GM21390 (cell line): Measurements from ENCODE around the gene MIB1.

Experiments
- ATAC-seq: cut with Tn5 transposase; IDR thresholded peaks from one replicate; pipeline ENCODE4 v1.9.1; 2021; ENCODE audit not compliant: unreplicated experiment

Gene MIB1

DNA sequence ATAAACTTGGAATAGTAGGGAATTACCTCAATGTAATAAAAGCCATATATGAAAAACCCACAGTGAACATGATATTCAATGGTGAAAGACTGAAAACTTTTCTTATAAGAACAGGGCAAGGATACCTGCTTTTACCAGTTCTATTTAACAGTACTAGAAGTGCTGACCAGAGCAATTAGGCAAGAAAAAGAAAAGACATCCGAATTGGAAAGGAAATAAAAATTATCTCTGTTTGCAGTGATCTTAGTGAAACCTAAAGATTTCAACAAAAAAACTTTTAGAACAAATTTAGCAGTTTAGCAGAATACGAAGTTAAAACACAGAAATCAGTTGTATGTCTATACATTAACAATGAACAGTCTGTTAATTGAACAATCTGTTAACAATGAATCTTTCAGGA lies 69.1 kb downstream of the MIB1 start:
- ATAC-seq, result no peak

GRCh38 chr18:21815101-21815500 lies 74.5 kb downstream of the MIB1 start:
- ATAC-seq, result no peak

DNA sequence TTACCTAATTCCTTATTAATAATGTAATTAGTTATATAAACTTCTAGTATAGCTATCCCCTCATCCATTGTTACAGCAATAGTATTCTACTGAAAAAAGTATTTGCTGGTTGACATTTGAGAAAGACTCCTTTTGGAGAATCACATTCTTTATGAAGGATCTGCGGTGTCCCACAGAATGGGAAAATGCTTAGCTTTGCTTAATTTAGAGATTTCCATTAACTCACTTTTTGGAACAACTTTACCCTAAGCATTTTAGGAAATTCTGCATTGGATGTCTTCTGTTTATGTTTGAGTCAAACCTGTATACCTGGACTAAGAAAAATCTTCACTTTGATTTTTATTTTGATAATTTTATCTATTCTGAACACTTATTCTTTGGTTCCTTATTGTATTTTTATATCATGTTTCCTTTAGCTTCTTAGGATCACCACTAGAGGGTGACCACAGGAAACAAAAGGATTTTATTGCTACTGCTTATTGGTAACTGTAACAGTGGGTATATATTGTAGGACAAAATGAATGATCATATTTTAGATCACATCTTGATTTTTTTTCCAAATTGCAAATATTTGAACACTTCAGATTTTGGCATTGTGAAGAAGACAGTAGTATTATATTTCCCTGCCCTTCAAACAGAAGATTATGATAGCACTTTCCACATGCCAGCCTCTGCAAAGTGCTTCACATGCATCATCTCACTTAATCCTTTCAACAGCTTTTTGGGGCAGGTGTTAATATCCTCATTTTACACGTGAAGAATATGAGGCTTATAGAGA lies 79.6 kb downstream of the MIB1 start:
- ATAC-seq, result no peak

DNA sequence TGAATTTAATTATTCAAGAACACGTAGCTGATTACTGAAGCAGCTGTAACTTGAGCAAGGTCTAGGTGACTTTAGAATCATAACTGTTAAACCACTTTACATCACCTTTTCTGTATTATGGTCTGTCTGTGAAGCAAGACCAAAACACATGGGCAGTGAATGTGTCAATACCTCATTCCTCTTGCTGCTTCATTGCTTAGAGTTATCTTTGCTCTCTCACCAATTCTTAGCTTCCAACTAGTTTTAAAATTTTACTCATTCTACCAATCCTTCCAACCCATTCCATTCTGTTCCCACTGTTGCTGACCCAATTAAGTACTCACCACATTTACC lies 80.2 kb downstream of the MIB1 start:
- ATAC-seq, result no peak

- no peak for ATAC-seq
Observed at GRCh38 chr18:21823848-21824247, 83.3 kb downstream of the MIB1 start.

DNA sequence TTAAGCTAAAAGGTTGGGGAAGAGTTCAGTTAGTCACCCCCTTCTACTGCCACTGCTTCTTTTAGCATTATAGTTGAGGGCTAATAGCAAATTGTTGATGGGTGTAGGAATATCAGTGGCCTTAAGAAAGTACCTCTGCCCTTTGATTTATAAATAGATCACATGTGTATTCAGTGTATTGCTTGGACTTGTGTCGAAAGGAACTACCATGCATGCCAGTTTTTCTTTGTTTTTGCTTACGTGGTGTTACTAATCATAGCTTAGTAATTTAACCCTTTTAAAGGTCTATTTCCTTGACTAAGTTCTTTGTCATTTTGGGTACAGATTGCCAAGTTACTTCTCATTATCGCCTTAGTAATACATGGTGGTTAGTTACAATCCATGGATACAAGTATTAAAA lies 85.6 kb downstream of the MIB1 start:
- no peak for ATAC-seq

- no peak for ATAC-seq
Observed at GRCh38 chr18:21826641-21827302, 86.2 kb downstream of the MIB1 start.

DNA sequence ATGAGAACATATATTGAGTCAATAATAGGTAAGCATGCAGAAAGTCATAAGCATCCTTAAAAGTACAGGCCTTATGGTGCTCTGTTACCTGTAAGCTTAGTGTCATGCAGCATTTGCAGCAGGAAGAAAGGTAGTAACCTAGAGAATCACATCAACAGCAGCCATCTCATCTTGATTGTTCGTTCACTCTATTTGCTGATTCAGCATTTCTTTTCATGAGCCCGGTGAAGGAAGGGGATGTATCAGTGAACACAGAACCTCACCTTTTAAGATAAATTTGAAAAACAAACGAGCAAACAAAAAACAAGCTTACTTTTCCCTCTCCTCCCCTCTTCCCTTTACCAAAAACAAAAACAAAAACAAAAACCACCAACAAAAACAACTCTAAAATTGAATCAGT lies 89.9 kb downstream of the MIB1 start:
- no peak for ATAC-seq

- ATAC-seq, result no peak
Observed at GRCh38 chr18:21831413-21831831, 90.8 kb downstream of the MIB1 start.

GRCh38 chr18:21833604-21834298 lies 93.2 kb downstream of the MIB1 start:
- no peak for ATAC-seq

- ATAC-seq, result no peak
Observed at GRCh38 chr18:21834299-21834660, 93.7 kb downstream of the MIB1 start.

DNA sequence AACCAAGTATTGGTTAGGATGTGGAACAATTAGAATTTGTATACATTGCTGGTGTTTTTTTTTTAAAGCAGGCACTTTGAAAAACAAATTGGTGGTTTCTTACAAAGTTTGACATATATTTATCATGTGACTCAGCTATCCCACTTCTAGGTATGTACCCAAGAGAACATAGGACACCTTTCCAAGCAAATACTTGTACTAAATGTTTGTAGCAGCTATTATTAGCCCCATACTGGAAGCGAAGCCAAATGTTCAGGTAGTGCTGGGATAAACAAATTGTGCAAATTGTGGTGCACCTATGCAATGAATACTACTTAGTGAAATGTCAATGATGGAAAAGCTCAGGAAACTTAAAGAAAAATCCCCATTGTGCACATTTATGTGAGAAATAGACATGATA lies 101.0 kb downstream of the MIB1 start:
- ATAC-seq, result no peak

GRCh38 chr18:21843341-21843740 lies 102.7 kb downstream of the MIB1 start:
- ATAC-seq, result no peak

DNA sequence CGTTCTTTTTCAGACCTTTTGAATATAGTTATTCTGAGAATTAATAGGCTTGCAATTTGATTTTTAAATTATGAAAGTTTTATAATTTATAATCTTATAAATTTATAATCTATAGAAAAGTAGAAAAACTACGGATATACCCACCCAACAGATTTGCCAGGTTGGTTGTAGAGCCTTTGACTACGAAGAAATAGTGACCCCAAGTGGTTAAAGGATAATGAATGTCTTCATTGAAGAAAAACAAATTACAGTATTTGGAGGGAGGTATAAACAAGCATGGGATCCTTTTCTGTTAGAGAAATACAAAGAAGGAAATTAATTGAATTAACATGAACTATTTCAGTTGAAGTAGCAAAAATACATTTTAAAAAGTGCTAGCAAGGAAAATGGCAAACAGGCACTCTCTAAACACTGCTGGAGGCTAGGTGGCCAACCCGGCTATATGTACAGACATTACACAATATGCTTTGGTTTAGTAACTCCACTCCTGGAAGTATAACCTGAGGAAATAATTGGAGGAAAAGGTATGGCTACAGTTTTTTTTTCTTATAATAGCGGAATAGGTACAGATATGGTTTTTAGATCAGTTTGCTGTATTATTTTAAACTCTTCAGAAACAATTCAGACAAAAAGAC lies 110.9 kb downstream of the MIB1 start:
- no peak for ATAC-seq

DNA sequence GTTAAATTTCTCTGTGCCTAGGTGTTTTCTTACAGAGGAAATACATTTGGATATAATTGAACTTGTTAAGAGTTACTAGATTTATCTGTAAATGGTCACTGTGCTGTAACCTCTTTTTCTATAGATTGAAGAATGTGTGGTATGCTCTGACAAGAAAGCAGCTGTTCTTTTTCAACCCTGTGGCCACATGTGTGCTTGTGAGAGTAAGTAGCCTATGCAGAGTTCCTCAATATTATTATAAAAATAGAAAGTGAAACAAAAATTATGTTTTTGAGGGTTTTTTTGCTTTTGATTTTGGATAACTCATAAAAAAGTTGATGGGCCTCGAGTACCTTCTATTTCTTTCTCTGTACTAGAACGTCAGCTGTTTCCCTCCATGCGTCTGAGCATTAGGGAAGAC lies 112.4 kb downstream of the MIB1 start:
- peak; percentile 94 for ATAC-seq

- ATAC-seq, result no peak
Observed at GRCh38 chr18:21853775-21854552, 113.4 kb downstream of the MIB1 start.

DNA sequence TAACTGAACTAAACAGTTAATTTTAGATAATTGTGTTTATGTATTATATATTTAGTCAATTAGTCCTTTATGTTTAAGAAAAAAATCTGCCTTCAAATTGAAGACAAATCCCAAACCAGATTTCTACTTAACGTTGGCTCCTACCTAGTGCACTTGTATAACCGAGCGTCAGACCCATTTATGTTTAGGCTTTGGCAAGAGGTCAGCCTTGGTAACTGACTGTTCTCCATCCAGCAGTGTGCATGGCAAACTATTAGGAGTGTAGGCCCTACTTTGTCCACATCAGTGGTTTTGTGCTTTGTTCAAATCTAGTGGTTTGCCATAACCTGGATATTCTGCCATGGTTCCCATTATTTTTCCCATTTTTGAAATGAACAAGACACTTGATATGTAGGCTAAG lies 114.8 kb downstream of the MIB1 start:
- ATAC-seq, result no peak

GRCh38 chr18:21857871-21858270 lies 117.3 kb downstream of the MIB1 start:
- no peak for ATAC-seq

GRCh38 chr18:21858544-21858943 lies 118.0 kb downstream of the MIB1 start:
- ATAC-seq, result no peak

GRCh38 chr18:21864386-21864785 lies 123.8 kb downstream of the MIB1 start:
- no peak for ATAC-seq

- no peak for ATAC-seq
Observed at GRCh38 chr18:21865043-21865442, 124.5 kb downstream of the MIB1 start.
